ENCODE results near the gene LIPC. TPM values are rescaled to one million over a fixed set of nuclear protein-coding genes. Genes with fewer than 3 reads are reported as not detected.
A peak's percentile ranks its signal among the peaks of the same experiment; 100 is the strongest.

The LIPC gene
- total RNA-seq, 2 experiments from 2014 or later, result 0.61 to 1.2 TPM

DNA sequence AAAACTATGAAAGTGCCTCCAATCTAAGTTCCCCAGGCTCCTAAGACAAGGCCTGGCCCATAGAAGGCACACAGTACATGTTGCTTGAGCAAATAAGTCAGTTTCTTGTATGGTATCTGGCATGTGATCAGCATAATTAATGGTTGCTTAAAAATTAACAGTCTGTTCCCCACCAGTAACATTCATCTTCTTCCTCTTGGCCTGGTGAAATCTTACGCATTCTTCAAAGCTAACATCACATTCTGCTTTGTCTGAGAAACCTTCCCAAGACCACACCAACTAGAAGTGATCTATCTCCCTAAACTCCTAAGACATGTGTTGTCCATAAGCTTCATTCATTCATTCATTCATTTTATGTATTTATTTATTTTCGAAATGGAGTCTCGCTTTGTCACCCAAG is 48.1 kb downstream of the LIPC start:
- Histone ChIP-seq H3K4me3 (ENCODE audit: low read length) (no peak overlapping the region), H3K27me3 (ENCODE audit: control insufficient read depth in 1 of 2, insufficient read depth in 2 of 2, low read length in 2 of 2) (no peaks in the 10 kb centered on the region), H3K27ac (ENCODE audit: low read depth in 1 of 2, low read length in 2 of 2) (no peak overlapping the region), H3K36me3 (ENCODE audit: insufficient read depth, low read length) (no peaks in the 10 kb centered on the region), H3K9me3 (ENCODE audit: control insufficient read depth in 1 of 2, insufficient read depth in 1 of 2, low read length in 2 of 2) (no peaks in the 10 kb centered on the region), H3K4me1 (ENCODE audit: insufficient read depth, low read length) (peaks cover 46% of the 10 kb centered on the region)
- TF ChIP-seq, protein P1, sequence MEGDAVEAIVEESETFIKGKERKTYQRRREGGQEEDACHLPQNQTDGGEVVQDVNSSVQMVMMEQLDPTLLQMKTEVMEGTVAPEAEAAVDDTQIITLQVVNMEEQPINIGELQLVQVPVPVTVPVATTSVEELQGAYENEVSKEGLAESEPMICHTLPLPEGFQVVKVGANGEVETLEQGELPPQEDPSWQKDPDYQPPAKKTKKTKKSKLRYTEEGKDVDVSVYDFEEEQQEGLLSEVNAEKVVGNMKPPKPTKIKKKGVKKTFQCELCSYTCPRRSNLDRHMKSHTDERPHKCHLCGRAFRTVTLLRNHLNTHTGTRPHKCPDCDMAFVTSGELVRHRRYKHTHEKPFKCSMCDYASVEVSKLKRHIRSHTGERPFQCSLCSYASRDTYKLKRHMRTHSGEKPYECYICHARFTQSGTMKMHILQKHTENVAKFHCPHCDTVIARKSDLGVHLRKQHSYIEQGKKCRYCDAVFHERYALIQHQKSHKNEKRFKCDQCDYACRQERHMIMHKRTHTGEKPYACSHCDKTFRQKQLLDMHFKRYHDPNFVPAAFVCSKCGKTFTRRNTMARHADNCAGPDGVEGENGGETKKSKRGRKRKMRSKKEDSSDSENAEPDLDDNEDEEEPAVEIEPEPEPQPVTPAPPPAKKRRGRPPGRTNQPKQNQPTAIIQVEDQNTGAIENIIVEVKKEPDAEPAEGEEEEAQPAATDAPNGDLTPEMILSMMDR (IDR thresholded peaks at IDR 0.05), result no peak
- Mint-ChIP-seq H3K4me3 (no peak overlapping the region), H3K36me3 (ENCODE audit: low read depth) (no peaks in the 10 kb centered on the region), H3K27ac (no peak overlapping the region), H3K9me3 (no peaks in the 10 kb centered on the region), H3K4me1 (ENCODE audit: low read depth) (peaks cover 49% of the 10 kb centered on the region), H3K27me3 (no peaks in the 10 kb centered on the region)
- ChIA-PET CTCF (no interaction called here), POLR2A (no interaction called here)
- DNase-seq, result no peak
- intact Hi-C loops (cut with DNase I, micrococcal nuclease), result loop anchor here in 1 of 2 experiments (5.0 kb wide), 1 partner anchor 37 kb away; no protein-coding TSS in a partner anchor
- ATAC-seq (ENCODE audit: poor library complexity), result no peak

DNA sequence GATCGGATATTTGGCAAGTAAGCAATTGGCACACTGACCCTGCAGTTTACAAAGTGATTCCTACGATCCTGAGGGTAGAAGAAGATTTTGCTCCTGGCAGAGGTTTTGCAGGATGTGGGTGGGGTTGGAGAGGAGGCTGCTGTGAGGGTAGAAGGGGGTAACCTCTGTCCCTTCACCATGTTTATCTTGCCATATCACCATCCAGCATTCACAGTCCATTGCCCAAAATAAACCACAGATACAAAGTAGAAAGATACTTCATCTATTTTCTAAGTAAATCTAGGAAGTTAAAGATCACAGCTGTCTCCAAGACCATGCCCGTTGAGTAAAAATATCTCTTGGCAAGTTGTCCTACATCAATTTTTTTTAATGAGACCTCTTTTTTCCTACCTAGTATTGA is 51.6 kb downstream of the LIPC start:
- TF ChIP-seq, protein P1 (IDR thresholded peaks at IDR 0.05), result no peak
- intact Hi-C loops (cut with DNase I, micrococcal nuclease), result loop anchor here in 1 of 2 experiments (5.0 kb wide), 1 partner anchor 34 kb away; no protein-coding TSS in a partner anchor
- Histone ChIP-seq H3K9me3 (ENCODE audit: control insufficient read depth in 1 of 2, insufficient read depth in 1 of 2, low read length in 2 of 2) (no peaks in the 10 kb centered on the region), H3K4me3 (ENCODE audit: low read length) (no peak overlapping the region), H3K27ac (ENCODE audit: low read depth in 1 of 2, low read length in 2 of 2) (no peak overlapping the region), H3K27me3 (ENCODE audit: control insufficient read depth in 1 of 2, insufficient read depth in 2 of 2, low read length in 2 of 2) (no peaks in the 10 kb centered on the region), H3K4me1 (ENCODE audit: insufficient read depth, low read length) (peaks cover 48% of the 10 kb centered on the region), H3K36me3 (ENCODE audit: insufficient read depth, low read length) (no peaks in the 10 kb centered on the region)
- CTCF ChIA-PET, result no interaction called here
- Mint-ChIP-seq H3K9me3 (no peaks in the 10 kb centered on the region), H3K4me3 (no peak overlapping the region), H3K4me1 (ENCODE audit: low read depth) (peaks cover 43% of the 10 kb centered on the region), H3K36me3 (ENCODE audit: low read depth) (no peaks in the 10 kb centered on the region), H3K27ac (peak overlapping the region; percentile 35), H3K27me3 (no peaks in the 10 kb centered on the region)
- ATAC-seq (ENCODE audit: poor library complexity) (no peak), DNase-seq (no peak)
- POLR2A ChIA-PET, result interaction anchor here (1.0 to 1.1 kb wide), 2 partner anchors 12 to 20 kb away, joined by 3 read pairs; no protein-coding TSS in a partner anchor

DNA sequence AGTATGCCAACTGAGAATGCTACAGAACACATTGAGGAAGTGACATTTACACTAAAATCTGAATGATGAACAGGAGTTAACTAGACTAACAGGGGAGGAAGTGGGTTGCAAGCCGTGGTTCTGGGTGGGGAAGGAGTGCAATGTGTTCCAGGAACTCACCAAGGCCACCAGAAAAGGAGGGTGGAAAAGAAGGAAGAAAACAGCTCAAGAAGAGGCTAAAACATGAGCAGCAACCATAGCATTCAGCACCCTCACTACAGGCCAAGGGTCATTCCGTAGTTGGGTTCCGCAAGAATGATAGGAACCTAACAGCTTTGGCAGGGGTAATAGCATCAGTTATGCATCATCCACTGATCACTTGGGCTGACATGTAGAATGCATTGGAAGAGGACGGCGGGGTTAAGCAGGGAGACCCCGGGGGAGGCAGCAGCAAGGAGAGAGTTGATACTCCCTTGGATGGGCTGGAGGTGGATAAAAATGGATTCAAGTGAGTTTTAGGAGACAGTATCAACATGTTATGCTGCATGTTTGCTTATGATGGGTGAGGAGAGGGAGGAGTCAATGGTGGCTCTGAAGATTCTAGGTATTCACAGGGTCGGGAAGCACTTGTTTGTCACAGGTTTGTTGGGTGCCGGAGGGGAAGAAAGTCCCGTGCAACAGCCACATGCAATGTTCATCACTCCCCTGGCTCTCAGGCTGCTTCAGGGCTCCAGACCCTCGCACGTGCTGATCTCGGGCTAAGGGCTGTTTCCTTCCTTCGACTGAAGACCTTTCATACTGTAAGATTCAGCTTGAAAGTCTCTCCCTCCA is 53.2 kb downstream of the LIPC start:
- Mint-ChIP-seq H3K4me1 (ENCODE audit: low read depth) (peaks cover 43% of the 10 kb centered on the region), H3K27me3 (no peaks in the 10 kb centered on the region), H3K27ac (peak overlapping the region; percentile 71), H3K36me3 (ENCODE audit: low read depth) (no peaks in the 10 kb centered on the region), H3K4me3 (peak overlapping the region; percentile 17), H3K9me3 (no peaks in the 10 kb centered on the region)
- Histone ChIP-seq H3K9me3 (ENCODE audit: control insufficient read depth in 1 of 2, insufficient read depth in 1 of 2, low read length in 2 of 2) (peaks cover 5 to 6% of the 10 kb centered on the region in 2 experiments), H3K4me3 (ENCODE audit: low read length) (no peak overlapping the region), H3K27ac (ENCODE audit: low read depth in 1 of 2, low read length in 2 of 2) (peak overlapping the region; percentile 31 to 53), H3K27me3 (ENCODE audit: control insufficient read depth in 1 of 2, insufficient read depth in 2 of 2, low read length in 2 of 2) (no peaks in the 10 kb centered on the region), H3K4me1 (ENCODE audit: insufficient read depth, low read length) (peaks cover 48% of the 10 kb centered on the region), H3K36me3 (ENCODE audit: insufficient read depth, low read length) (no peaks in the 10 kb centered on the region)
- intact Hi-C loops (cut with DNase I, micrococcal nuclease), result loop anchor here in 1 of 2 experiments (5.0 kb wide), 1 partner anchor 32 kb away; no protein-coding TSS in a partner anchor
- POLR2A ChIA-PET, result no interaction called here
- TF ChIP-seq, protein P1 (IDR thresholded peaks at IDR 0.05), result no peak
- CTCF ChIA-PET, result no interaction called here
- DNase-seq (peak in 9 of 14 experiments; percentile 13 to 84 (median 32)), ATAC-seq (ENCODE audit: poor library complexity) (peak; percentile 88)
